ENCODE results near the gene ASTE1.

ASTE1 gene

GRCh38 chr3:131004603-131005002, 22.0 kb downstream of the ASTE1 start:
- H3K36me3 ChIP-seq (ENCODE audit: insufficient read depth, low read length) = peaks cover 41% of the 10 kb centered on the region; the same call in 1 of the 2 replicates

DNA sequence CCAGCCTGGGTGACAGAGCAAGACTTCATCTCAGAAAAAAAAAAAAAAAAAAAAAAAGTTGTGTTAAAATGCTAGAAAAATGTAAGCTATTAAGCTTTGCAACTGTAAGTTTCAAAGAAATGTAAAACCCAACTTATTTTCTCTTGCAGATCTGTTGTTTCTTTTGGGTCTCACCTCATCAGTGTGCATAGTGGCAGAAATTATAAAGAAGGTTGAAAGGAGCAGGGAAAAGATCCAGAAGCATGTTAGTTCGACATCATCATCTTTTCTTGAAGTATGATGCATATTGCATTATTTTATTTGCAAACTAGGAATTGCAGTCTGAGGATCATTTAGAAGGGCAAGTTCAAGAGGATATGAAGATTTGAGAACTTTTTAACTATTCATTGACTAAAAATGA, 25.6 kb downstream of the ASTE1 start:
- Histone ChIP-seq H4K20me1 (ENCODE audit: insufficient read depth, low read length, poor library complexity, severe bottlenecking) (no peaks in the 10 kb centered on the region), H3K27me3 (ENCODE audit: insufficient read depth, low read length, poor library complexity, severe bottlenecking) (no peaks in the 10 kb centered on the region), H3K4me2 (ENCODE audit: low read depth, low read length, poor library complexity, severe bottlenecking) (no peak overlapping the region), H3K4me3 (ENCODE audit: low read length, poor library complexity, severe bottlenecking) (no peak overlapping the region), H3K36me3 (ENCODE audit: insufficient read depth, low read length) (peaks cover 55% of the 10 kb centered on the region; the same call in 1 of the 2 replicates), H3K9me3 (ENCODE audit: insufficient read depth, low read depth, low read length) (no peaks in the 10 kb centered on the region), H2AFZ (ENCODE audit: low read length) (no peak overlapping the region), H3F3A (ENCODE audit: low read depth) (no peaks in the 10 kb centered on the region), H3K4me1 (ENCODE audit: insufficient read depth, low read length, poor library complexity, severe bottlenecking) (peaks cover 52% of the 10 kb centered on the region), H3K79me2 (ENCODE audit: insufficient read depth, low read length) (no peaks in the 10 kb centered on the region), H3K9me2 (replicated peaks; ENCODE audit: low read depth, low read length) (no peaks in the 10 kb centered on the region), H3K9ac (ENCODE audit: low read depth, low read length, poor library complexity, severe bottlenecking) (no peak overlapping the region)
- no peak for TF ChIP-seq EZH2phosphoT487 (IDR thresholded peaks at IDR 0.05; ENCODE audit: borderline replicate concordance)
- TF ChIP-seq, protein P1, sequence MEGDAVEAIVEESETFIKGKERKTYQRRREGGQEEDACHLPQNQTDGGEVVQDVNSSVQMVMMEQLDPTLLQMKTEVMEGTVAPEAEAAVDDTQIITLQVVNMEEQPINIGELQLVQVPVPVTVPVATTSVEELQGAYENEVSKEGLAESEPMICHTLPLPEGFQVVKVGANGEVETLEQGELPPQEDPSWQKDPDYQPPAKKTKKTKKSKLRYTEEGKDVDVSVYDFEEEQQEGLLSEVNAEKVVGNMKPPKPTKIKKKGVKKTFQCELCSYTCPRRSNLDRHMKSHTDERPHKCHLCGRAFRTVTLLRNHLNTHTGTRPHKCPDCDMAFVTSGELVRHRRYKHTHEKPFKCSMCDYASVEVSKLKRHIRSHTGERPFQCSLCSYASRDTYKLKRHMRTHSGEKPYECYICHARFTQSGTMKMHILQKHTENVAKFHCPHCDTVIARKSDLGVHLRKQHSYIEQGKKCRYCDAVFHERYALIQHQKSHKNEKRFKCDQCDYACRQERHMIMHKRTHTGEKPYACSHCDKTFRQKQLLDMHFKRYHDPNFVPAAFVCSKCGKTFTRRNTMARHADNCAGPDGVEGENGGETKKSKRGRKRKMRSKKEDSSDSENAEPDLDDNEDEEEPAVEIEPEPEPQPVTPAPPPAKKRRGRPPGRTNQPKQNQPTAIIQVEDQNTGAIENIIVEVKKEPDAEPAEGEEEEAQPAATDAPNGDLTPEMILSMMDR (conservative IDR thresholded peaks at IDR 0.05; ENCODE audit: low read length) = no peak

More at GRCh38 chr3:131004603-131005002, 22.0 kb downstream of the ASTE1 start:
- no peaks in the 10 kb centered on the region for H3K27me3 ChIP-seq (ENCODE audit: insufficient read depth, low read length, poor library complexity, severe bottlenecking)
- H4K20me1 ChIP-seq (ENCODE audit: insufficient read depth, low read length, poor library complexity, severe bottlenecking) = no peaks in the 10 kb centered on the region
- H3K4me1 ChIP-seq (ENCODE audit: insufficient read depth, low read length, poor library complexity, severe bottlenecking) = peaks cover 59% of the 10 kb centered on the region
- H3K4me2 ChIP-seq (ENCODE audit: low read depth, low read length, poor library complexity, severe bottlenecking) = peak overlapping the region; percentile 5
- H3K79me2 ChIP-seq (ENCODE audit: insufficient read depth, low read length) = no peaks in the 10 kb centered on the region
- no peak for TF ChIP-seq EZH2phosphoT487 (IDR thresholded peaks at IDR 0.05; ENCODE audit: borderline replicate concordance)
- TF ChIP-seq, protein P1 (conservative IDR thresholded peaks at IDR 0.05; ENCODE audit: low read length) = no peak
- H3K4me3 ChIP-seq (ENCODE audit: low read length, poor library complexity, severe bottlenecking) = no peak overlapping the region
- no peaks in the 10 kb centered on the region for H3K9me2 ChIP-seq (replicated peaks; ENCODE audit: low read depth, low read length)
- no peak overlapping the region for H2AFZ ChIP-seq (ENCODE audit: low read length)
- no peaks in the 10 kb centered on the region for H3K9me3 ChIP-seq (ENCODE audit: insufficient read depth, low read depth, low read length)
- H3F3A ChIP-seq (ENCODE audit: low read depth) = peaks cover 5% of the 10 kb centered on the region
- no peak overlapping the region for H3K9ac ChIP-seq (ENCODE audit: low read depth, low read length, poor library complexity, severe bottlenecking)

- Histone ChIP-seq H3K27me3 (ENCODE audit: insufficient read depth, low read length, poor library complexity, severe bottlenecking) (no peaks in the 10 kb centered on the region), H3F3A (ENCODE audit: low read depth) (no peaks in the 10 kb centered on the region), H3K9ac (ENCODE audit: low read depth, low read length, poor library complexity, severe bottlenecking) (no peak overlapping the region), H3K36me3 (ENCODE audit: insufficient read depth, low read length) (peaks cover 70% of the 10 kb centered on the region; the same call in 1 of the 2 replicates), H3K4me3 (ENCODE audit: low read length, poor library complexity, severe bottlenecking) (no peak overlapping the region), H3K9me2 (replicated peaks; ENCODE audit: low read depth, low read length) (no peaks in the 10 kb centered on the region), H2AFZ (ENCODE audit: low read length) (no peak overlapping the region), H3K4me2 (ENCODE audit: low read depth, low read length, poor library complexity, severe bottlenecking) (no peak overlapping the region), H3K79me2 (ENCODE audit: insufficient read depth, low read length) (no peaks in the 10 kb centered on the region), H3K9me3 (ENCODE audit: insufficient read depth, low read depth, low read length) (no peaks in the 10 kb centered on the region), H3K4me1 (ENCODE audit: insufficient read depth, low read length, poor library complexity, severe bottlenecking) (peaks cover 25% of the 10 kb centered on the region), H4K20me1 (ENCODE audit: insufficient read depth, low read length, poor library complexity, severe bottlenecking) (no peaks in the 10 kb centered on the region)
- no peak for TF ChIP-seq EZH2phosphoT487 (IDR thresholded peaks at IDR 0.05; ENCODE audit: borderline replicate concordance)
- TF ChIP-seq, protein P1 (conservative IDR thresholded peaks at IDR 0.05; ENCODE audit: low read length) = no peak
Observed at GRCh38 chr3:130997289-130997688, 29.3 kb downstream of the ASTE1 start.
